SK-N-SH (cell line): Measurements from ENCODE around the gene TEN1. TPM values are rescaled to one million over a fixed set of nuclear protein-coding genes. Genes with fewer than 3 reads are reported as not detected.

Source experiments
- CTCF ChIA-PET: fragments of 300-600, 350-600 bp; formaldehyde crosslinking; extraction: SDS; loops from one replicate; lab custom pipeline; 2021; lab: Yijun Ruan, JAX
- POLR2A ChIA-PET: fragments of 350-600 bp; sonication (Branson Sonifier 250); formaldehyde crosslinking; extraction: SDS; loops from one replicate; lab custom pipeline; 2020; ENCODE audit warnings: antibody characterized with exemption, inconsistent platforms; lab: Yijun Ruan, JAX
- DNase-seq: peaks from one replicate; pipeline ENCODE4 v3.0.0; 2012
- H2AFZ ChIP-seq: fragments of 200-600 bp; sonication (generic); 2 replicates; pipeline ENCODE4 v1.8.1; 2016; ENCODE audit warnings: antibody characterized with exemption, mild to moderate bottlenecking, low read depth
- H3F3A ChIP-seq: fragments of 200-600 bp; sonication (generic); replicated peaks from 2 replicates; pipeline ENCODE3; 2016; ENCODE audit warnings: antibody characterized with exemption, mild to moderate bottlenecking; ENCODE audit not compliant: insufficient read depth
- H3K27ac ChIP-seq, 2 experiments: fragments of 200-500 bp in 1 of 2; fragments of 200-600 bp in 1 of 2; sonication (Bioruptor generic) in 1 of 2; sonication (generic), shearing (Covaris generic) in 1 of 2; 2 replicates each; pipeline versions ENCODE4 v1.5.1 to v1.6.1; 2014 to 2016; ENCODE audit warnings: low read depth in 2 of 2, inconsistent platforms in 1 of 2, low read length in 1 of 2, mild to moderate bottlenecking in 1 of 2, mixed read lengths in 1 of 2
- H3K27me3 ChIP-seq: fragments of 200-600 bp; sonication (generic), shearing (Covaris generic); 2 replicates; pipeline ENCODE4 v1.6.1; 2016; ENCODE audit warnings: mixed run types; ENCODE audit not compliant: insufficient read depth
- H3K36me3 ChIP-seq, 2 experiments: fragments of 200-500 bp in 1 of 2; fragments of 200-600 bp in 1 of 2; sonication (Bioruptor generic) in 1 of 2; sonication (generic) in 1 of 2; replicated peaks in 1 of 2; 2 replicates each; pipeline versions ENCODE3 to v1.5.1; 2014 to 2016; ENCODE audit warnings: low read length in 1 of 2, mild to moderate bottlenecking in 1 of 2; ENCODE audit not compliant: insufficient read depth in 2 of 2, control insufficient read depth in 1 of 2
- H3K4me1 ChIP-seq, 2 experiments: fragments of 200-500 bp in 1 of 2; fragments of 200-600 bp in 1 of 2; sonication (Bioruptor generic) in 1 of 2; sonication (generic), shearing (Covaris generic) in 1 of 2; 2 replicates each; pipeline versions ENCODE4 v1.5.1 to v1.6.1; 2014 to 2016; ENCODE audit warnings: low read depth in 1 of 2, low read length in 1 of 2, mixed run types in 1 of 2; ENCODE audit not compliant: insufficient read depth in 2 of 2, control insufficient read depth in 1 of 2
- H3K4me2 ChIP-seq: fragments of 200-600 bp; sonication (generic), shearing (Covaris generic); 2 replicates; pipeline ENCODE4 v1.6.1; 2017; ENCODE audit warnings: mixed run types
- H3K4me3 ChIP-seq, 2 experiments: fragments of 200-500 bp in 1 of 2; fragments of 200-600 bp in 1 of 2; sonication (Bioruptor generic) in 1 of 2; sonication (generic), shearing (Covaris generic) in 1 of 2; 2 replicates each; pipeline versions ENCODE4 v1.5.1 to v1.8.1; 2014 to 2016; ENCODE audit warnings: low read depth in 2 of 2, inconsistent platforms in 1 of 2, low read length in 1 of 2, mild to moderate bottlenecking in 1 of 2, mixed read lengths in 1 of 2, moderate library complexity in 1 of 2
- H3K79me2 ChIP-seq: fragments of 200-600 bp; sonication (generic); 2 replicates; pipeline ENCODE4 v1.8.1; 2017; ENCODE audit warnings: mild to moderate bottlenecking; ENCODE audit not compliant: insufficient read depth
- H3K9ac ChIP-seq: fragments of 200-600 bp; sonication (generic); 2 replicates; pipeline ENCODE4 v1.6.1; 2017; ENCODE audit warnings: mixed run types
- H3K9me2 ChIP-seq: fragments of 200-600 bp; sonication (generic); 2 replicates; pipeline ENCODE4 v1.6.1; 2017; ENCODE audit warnings: mixed run types
- H3K9me3 ChIP-seq: fragments of 200-600 bp; sonication (generic); 2 replicates; pipeline ENCODE4 v1.6.1; 2017; ENCODE audit warnings: mixed run types, mild to moderate bottlenecking, moderate library complexity
- H4K20me1 ChIP-seq: fragments of 200-600 bp; sonication (generic); 2 replicates; pipeline ENCODE4 v1.6.1; 2017; ENCODE audit warnings: mild to moderate bottlenecking, mixed run types; ENCODE audit not compliant: insufficient read depth
- CHD2 ChIP-seq: fragments of 150-350 bp; IDR thresholded peaks from 2 replicates; pipeline ENCODE4 v1.6.1; 2018; ENCODE audit warnings: low read length; ENCODE audit not compliant: partially characterized antibody
- ELF1 ChIP-seq: IDR thresholded peaks from 2 replicates; pipeline ENCODE4 v1.4.0; 2012
- EZH2phosphoT487 ChIP-seq: fragments of 200-600 bp; sonication (generic); IDR thresholded peaks from 2 replicates; pipeline ENCODE4 v1.6.1; 2017; ENCODE audit warnings: low read depth, mixed run types, mild to moderate bottlenecking, antibody characterized with exemption, moderate library complexity, borderline replicate concordance
- FOXJ3 ChIP-seq: sonication (generic); formaldehyde crosslinking; IDR thresholded peaks from 2 replicates; pipeline ENCODE4 v1.5.1; 2020; ENCODE audit warnings: mild to moderate bottlenecking, missing genetic modification reagents
- FOXM1 ChIP-seq: IDR thresholded peaks from 2 replicates; pipeline ENCODE4 v1.4.0; 2012; ENCODE audit warnings: low read depth, mild to moderate bottlenecking
- IRF3 ChIP-seq: fragments of 150-350 bp; IDR thresholded peaks from 2 replicates; pipeline ENCODE4 v1.6.1; 2016; ENCODE audit warnings: mild to moderate bottlenecking, low read depth, low read length
- JUND ChIP-seq: IDR thresholded peaks from 2 replicates; pipeline ENCODE4 v1.4.0; 2012
- MEF2A ChIP-seq: IDR thresholded peaks from 2 replicates; pipeline ENCODE4 v1.4.0; 2012; ENCODE audit warnings: low read depth, borderline replicate concordance
- NFIC ChIP-seq: IDR thresholded peaks from 2 replicates; pipeline ENCODE4 v1.4.0; 2012; ENCODE audit warnings: borderline replicate concordance
- POLR2AphosphoS5 ChIP-seq: IDR thresholded peaks from 2 replicates; pipeline ENCODE4 v1.6.1; 2012; ENCODE audit warnings: low read depth, low read length
- RXRA ChIP-seq: IDR thresholded peaks from 2 replicates; pipeline ENCODE4 v1.4.0; 2012; ENCODE audit warnings: low read depth, mild to moderate bottlenecking, borderline replicate concordance
- SMC3 ChIP-seq: IDR thresholded peaks from 2 replicates; pipeline ENCODE4 v1.6.1; 2012; ENCODE audit warnings: low read depth, low read length, improper control_type of control experiment
- TAF1 ChIP-seq: IDR thresholded peaks from 2 replicates; pipeline ENCODE4 v1.6.1; 2012; ENCODE audit warnings: low read depth, mild to moderate bottlenecking, low read length, moderate library complexity, borderline replicate concordance
- TCF12 ChIP-seq: IDR thresholded peaks from 2 replicates; pipeline ENCODE4 v1.4.0; 2012
- YY1 ChIP-seq: IDR thresholded peaks from 2 replicates; pipeline ENCODE4 v1.4.0; 2012; ENCODE audit warnings: low read depth, mild to moderate bottlenecking
- ZBTB33 ChIP-seq: IDR thresholded peaks from 2 replicates; pipeline ENCODE4 v1.4.0; 2012; ENCODE audit warnings: low read depth, borderline replicate concordance
- WGBS: methylation state at CpG from one replicate; pipeline ENCODE4 v1.1.6; 2017; ENCODE audit warnings: low lambda C conversion rate; 5-methylcytosine and 5-hydroxymethylcytosine counted together
- polyA plus RNA-seq, 3 experiments: library from polyadenylated mRNA; depleted of rRNA; stranded (reverse); fragments of >200 nt; gene quantifications; 2 replicates each; pipeline ENCODE4 v1.2.3, GENCODE V29; 2012
- TF ChIP-seq, protein P1 (sequence below): fragments of 150-350 bp; IDR thresholded peaks from 2 replicates; pipeline ENCODE4 v1.6.1; 2017; ENCODE audit warnings: antibody characterized with exemption, low read length, low read depth, borderline replicate concordance
- TF ChIP-seq, protein P2 (sequence below): IDR thresholded peaks from 2 replicates; pipeline ENCODE4 v1.6.1; 2012; ENCODE audit warnings: mild to moderate bottlenecking, low read depth, low read length, moderate library complexity

Gene TEN1
- polyA plus RNA-seq, 1 of the 3 experiments (the other 2 are of a cell fraction): 33.6 TPM

DNA sequence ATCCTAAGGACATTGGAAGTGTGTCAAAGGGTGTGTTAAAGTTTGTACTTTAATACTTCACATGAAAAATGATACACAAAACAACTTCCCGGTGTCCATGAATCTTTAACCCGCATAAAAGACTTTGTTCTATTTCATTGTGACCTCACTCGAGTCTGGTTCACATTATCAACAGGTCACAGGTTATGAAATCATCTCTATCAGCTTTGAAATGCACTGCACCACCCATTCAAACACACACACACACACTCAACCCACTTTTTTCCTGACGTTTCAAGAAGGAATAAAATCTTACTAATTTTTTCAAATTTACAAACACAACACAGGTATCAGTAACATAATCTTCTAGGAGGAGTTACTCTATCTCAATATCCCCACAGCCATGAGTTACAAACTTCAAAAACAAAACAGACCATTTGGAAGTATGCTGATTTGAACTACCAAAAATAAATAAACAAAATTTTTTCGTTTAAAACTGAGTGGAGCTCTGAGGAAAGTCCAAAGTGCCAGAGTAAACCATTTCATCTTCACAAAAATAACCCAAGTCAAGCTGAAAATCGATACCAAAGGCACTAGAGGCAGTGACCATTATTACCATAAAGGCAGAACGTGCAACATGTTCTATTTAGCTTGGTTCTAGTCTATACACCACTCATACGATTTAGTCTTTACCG lies 2.7 kb upstream of the TEN1 start:
- Histone ChIP-seq H4K20me1 (no peaks in the 10 kb centered on the region), H3K36me3 (peaks cover 10 to 47% of the 10 kb centered on the region in 2 experiments), H3K79me2 (peaks cover 83% of the 10 kb centered on the region), H3K27ac (no peak overlapping the region), H3K27me3 (no peaks in the 10 kb centered on the region), H3K4me2 (peak overlapping the region; percentile 88), H3K9me2 (no peaks in the 10 kb centered on the region), H3K9ac (no peak overlapping the region), H3K9me3 (no peaks in the 10 kb centered on the region), H2AFZ (no peak overlapping the region), H3K4me1 (peaks cover 0 to 10% of the 10 kb centered on the region in 2 experiments; a peak in 3 of 4 replicates), H3F3A (peaks cover 19% of the 10 kb centered on the region), H3K4me3 (peak overlapping the region in 1 of 2 experiments; percentile 9; a peak in 1 of 4 replicates)
- 60% methylated on average over 9 of the region's 9 CpGs for WGBS
- CTCF ChIA-PET: interaction anchor here (0.9 to 1.8 kb wide), 6 partner anchors 11 to 38 kb away, joined by 3 to 6 read pairs (median 3); partner anchors contain the start of genes CDK3 and FBF1
- POLR2A ChIA-PET: interaction anchor here (0.6 kb wide), 1 partner anchor 195 kb away, joined by 3 read pairs; no protein-coding TSS in a partner anchor
- DNase-seq: no peak
- TF ChIP-seq MEF2A (no peak), EZH2phosphoT487 (no peak), YY1 (no peak), NFIC (no peak), IRF3 (no peak), ELF1 (no peak), FOXM1 (no peak), ZBTB33 (no peak), FOXJ3 (CRISPR knock-in tag) (no peak)
- TF ChIP-seq, protein P1, sequence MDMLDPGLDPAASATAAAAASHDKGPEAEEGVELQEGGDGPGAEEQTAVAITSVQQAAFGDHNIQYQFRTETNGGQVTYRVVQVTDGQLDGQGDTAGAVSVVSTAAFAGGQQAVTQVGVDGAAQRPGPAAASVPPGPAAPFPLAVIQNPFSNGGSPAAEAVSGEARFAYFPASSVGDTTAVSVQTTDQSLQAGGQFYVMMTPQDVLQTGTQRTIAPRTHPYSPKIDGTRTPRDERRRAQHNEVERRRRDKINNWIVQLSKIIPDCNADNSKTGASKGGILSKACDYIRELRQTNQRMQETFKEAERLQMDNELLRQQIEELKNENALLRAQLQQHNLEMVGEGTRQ: no peak

DNA sequence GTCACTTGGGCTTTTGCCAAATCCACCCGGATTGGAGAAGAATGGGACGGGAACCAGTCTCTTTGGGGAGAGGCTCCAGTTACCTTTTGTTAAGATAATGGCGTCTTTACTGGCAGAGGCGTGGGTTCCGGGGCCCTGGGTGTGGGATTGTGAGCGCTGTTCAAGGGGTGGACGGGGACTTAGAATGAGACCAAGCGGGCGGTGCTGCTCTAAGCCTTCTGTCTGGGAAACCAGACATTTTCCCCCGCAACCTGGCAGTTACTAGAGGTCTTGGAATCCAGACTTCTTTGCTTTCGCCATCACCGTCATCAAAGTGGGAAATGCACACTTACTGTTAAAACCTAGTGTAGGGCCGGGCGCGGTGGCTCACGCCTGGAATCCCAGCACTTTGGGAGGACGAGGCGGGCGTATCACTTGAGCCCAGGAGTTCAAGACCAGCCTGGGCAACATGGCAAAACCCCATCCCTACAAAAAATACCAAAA lies 706 bp downstream of the TEN1 start:
- no peak for DNase-seq
- Histone ChIP-seq H4K20me1 (no peaks in the 10 kb centered on the region), H3K4me3 (peak overlapping the region; percentile 68 to 87), H3K4me2 (peak overlapping the region; percentile 88), H3K9me2 (no peaks in the 10 kb centered on the region), H3K9ac (peak overlapping the region; percentile 93), H3K27ac (peak overlapping the region; percentile 96 to 98), H3F3A (peaks cover 44% of the 10 kb centered on the region), H3K4me1 (peaks cover 0 to 20% of the 10 kb centered on the region in 2 experiments; a peak in 3 of 4 replicates), H3K79me2 (peaks cover 59% of the 10 kb centered on the region), H3K9me3 (no peaks in the 10 kb centered on the region), H3K27me3 (no peaks in the 10 kb centered on the region), H2AFZ (peak overlapping the region; percentile 92; the same call in 1 of the 2 replicates), H3K36me3 (peaks cover 2 to 16% of the 10 kb centered on the region in 2 experiments)
- CTCF ChIA-PET: interaction anchor here (1.3 to 1.8 kb wide), 3 partner anchors 21 to 35 kb away, joined by 5 to 13 read pairs (median 6); partner anchors contain the start of gene CDK3
- 7% methylated on average over 19 of the region's 19 CpGs for WGBS
- POLR2A ChIA-PET: no interaction called here
- TF ChIP-seq JUND (no peak), FOXJ3 (CRISPR knock-in tag) (no peak), POLR2AphosphoS5 (no peak), RXRA (no peak), TAF1 (0 out of 2 replicates have a peak, but pooled peaks have one; percentile 3), CHD2 (no peak), MEF2A (no peak), YY1 (peak; percentile 67; the same call in 1 of the 2 replicates), FOXM1 (no peak), TCF12 (no peak), SMC3 (no peak)
- TF ChIP-seq, protein P2, sequence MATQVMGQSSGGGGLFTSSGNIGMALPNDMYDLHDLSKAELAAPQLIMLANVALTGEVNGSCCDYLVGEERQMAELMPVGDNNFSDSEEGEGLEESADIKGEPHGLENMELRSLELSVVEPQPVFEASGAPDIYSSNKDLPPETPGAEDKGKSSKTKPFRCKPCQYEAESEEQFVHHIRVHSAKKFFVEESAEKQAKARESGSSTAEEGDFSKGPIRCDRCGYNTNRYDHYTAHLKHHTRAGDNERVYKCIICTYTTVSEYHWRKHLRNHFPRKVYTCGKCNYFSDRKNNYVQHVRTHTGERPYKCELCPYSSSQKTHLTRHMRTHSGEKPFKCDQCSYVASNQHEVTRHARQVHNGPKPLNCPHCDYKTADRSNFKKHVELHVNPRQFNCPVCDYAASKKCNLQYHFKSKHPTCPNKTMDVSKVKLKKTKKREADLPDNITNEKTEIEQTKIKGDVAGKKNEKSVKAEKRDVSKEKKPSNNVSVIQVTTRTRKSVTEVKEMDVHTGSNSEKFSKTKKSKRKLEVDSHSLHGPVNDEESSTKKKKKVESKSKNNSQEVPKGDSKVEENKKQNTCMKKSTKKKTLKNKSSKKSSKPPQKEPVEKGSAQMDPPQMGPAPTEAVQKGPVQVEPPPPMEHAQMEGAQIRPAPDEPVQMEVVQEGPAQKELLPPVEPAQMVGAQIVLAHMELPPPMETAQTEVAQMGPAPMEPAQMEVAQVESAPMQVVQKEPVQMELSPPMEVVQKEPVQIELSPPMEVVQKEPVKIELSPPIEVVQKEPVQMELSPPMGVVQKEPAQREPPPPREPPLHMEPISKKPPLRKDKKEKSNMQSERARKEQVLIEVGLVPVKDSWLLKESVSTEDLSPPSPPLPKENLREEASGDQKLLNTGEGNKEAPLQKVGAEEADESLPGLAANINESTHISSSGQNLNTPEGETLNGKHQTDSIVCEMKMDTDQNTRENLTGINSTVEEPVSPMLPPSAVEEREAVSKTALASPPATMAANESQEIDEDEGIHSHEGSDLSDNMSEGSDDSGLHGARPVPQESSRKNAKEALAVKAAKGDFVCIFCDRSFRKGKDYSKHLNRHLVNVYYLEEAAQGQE: no peak
